IMR-90 (cell line): Measurements from ENCODE around the gene STEAP3. TPM values are rescaled to one million over a fixed set of nuclear protein-coding genes. Genes with fewer than 3 reads are reported as not detected.

Experiments used
- ATAC-seq: fragments of 200-7000 bp; cut with Tn5 transposase; 2 replicates; pipeline ENCODE4 v1.9.1; 2020; ENCODE audit warnings: low read depth, mild to moderate bottlenecking, moderate library complexity
- BruUV-seq: library from RNA; stranded (reverse); fragments of 400-500 nt; replicated peaks from 2 replicates; lab custom pipeline; 2021; lab: Mats Ljungman, UMichigan
- CTCF ChIA-PET: fragments of 300-600 bp; formaldehyde crosslinking; extraction: SDS; loops from one replicate; lab custom pipeline; 2021; ENCODE audit warnings: antibody characterized with exemption; lab: Yijun Ruan, JAX
- POLR2A ChIA-PET: fragments of 300-600 bp; sonication (Branson Sonifier 250); formaldehyde crosslinking; loops from one replicate; lab custom pipeline; 2022; ENCODE audit warnings: antibody characterized with exemption; ENCODE audit not compliant: unreplicated experiment; lab: Charles Lee
- DNase-seq: peaks from one replicate; pipeline ENCODE4 v3.0.0; 2013
- H2AFZ ChIP-seq: replicated peaks from 2 replicates; pipeline ENCODE3; 2013; ENCODE audit warnings: low read length, mild to moderate bottlenecking; ENCODE audit not compliant: poor library complexity
- H2AK5ac ChIP-seq: 2 replicates; pipeline ENCODE4 v1.6.1; 2013; ENCODE audit warnings: low read depth, low read length, inconsistent platforms
- H2AK9ac ChIP-seq: replicated peaks from 2 replicates; pipeline ENCODE3; 2013; ENCODE audit warnings: mild to moderate bottlenecking, low read depth, low read length, moderate library complexity; ENCODE audit not compliant: poor library complexity
- H2BK120ac ChIP-seq: 2 replicates; pipeline ENCODE4 v1.6.1; 2013; ENCODE audit warnings: low read depth, low read length, inconsistent platforms
- H2BK15ac ChIP-seq: 3 replicates; pipeline ENCODE4 v1.6.1; 2013; ENCODE audit warnings: low read depth, low read length, inconsistent platforms
- H2BK20ac ChIP-seq: 2 replicates; pipeline ENCODE4 v1.6.1; 2013; ENCODE audit warnings: low read depth, mild to moderate bottlenecking, inconsistent platforms, low read length, moderate library complexity
- H2BK5ac ChIP-seq: 2 replicates; pipeline ENCODE4 v1.6.1; 2013; ENCODE audit warnings: mild to moderate bottlenecking, low read depth, low read length, inconsistent platforms; ENCODE audit not compliant: poor library complexity, severe bottlenecking
- H3K14ac ChIP-seq: replicated peaks from 2 replicates; pipeline ENCODE4 v1.6.1; 2013; ENCODE audit warnings: low read depth, low read length, inconsistent platforms
- H3K18ac ChIP-seq: 2 replicates; pipeline ENCODE4 v1.6.1; 2013; ENCODE audit warnings: low read depth, low read length, control low read depth
- H3K23ac ChIP-seq: 2 replicates; pipeline ENCODE4 v1.6.1; 2013; ENCODE audit warnings: low read depth, low read length, inconsistent platforms
- H3K27ac ChIP-seq: 2 replicates; pipeline ENCODE4 v1.5.1; 2013; ENCODE audit warnings: mild to moderate bottlenecking, control low read depth, low read length; ENCODE audit not compliant: insufficient read depth
- H3K27me3 ChIP-seq: 2 replicates; pipeline ENCODE4 v1.6.1; 2013; ENCODE audit warnings: low read length; ENCODE audit not compliant: control insufficient read depth, insufficient read depth
- H3K36me3 ChIP-seq: 2 replicates; pipeline ENCODE4 v1.6.1; 2013; ENCODE audit warnings: low read length, mixed read lengths; ENCODE audit not compliant: control insufficient read depth, insufficient read depth
- H3K4ac ChIP-seq: 2 replicates; pipeline ENCODE4 v1.6.1; 2013; ENCODE audit warnings: low read depth, low read length, inconsistent platforms
- H3K4me1 ChIP-seq: 2 replicates; pipeline ENCODE4 v1.6.1; 2013; ENCODE audit warnings: low read length, mixed read lengths; ENCODE audit not compliant: control insufficient read depth, insufficient read depth
- H3K4me2 ChIP-seq: 2 replicates; pipeline ENCODE4 v1.6.1; 2013; ENCODE audit warnings: low read depth, mild to moderate bottlenecking, control low read depth, low read length, moderate library complexity
- H3K4me3 ChIP-seq: 2 replicates; pipeline ENCODE4 v1.5.1; 2013; ENCODE audit warnings: low read depth, mild to moderate bottlenecking, control low read depth, low read length, moderate library complexity; ENCODE audit not compliant: insufficient read depth
- H3K56ac ChIP-seq: 2 replicates; pipeline ENCODE4 v1.6.1; 2013; ENCODE audit warnings: low read length, inconsistent platforms; ENCODE audit not compliant: insufficient read depth; ENCODE audit errors: extremely low read depth
- H3K79me1 ChIP-seq, 2 experiments: 2 replicates each; pipeline ENCODE4 v1.6.1; 2013; ENCODE audit warnings: low read length in 2 of 2, inconsistent platforms in 1 of 2, low read depth in 1 of 2
- H3K9ac ChIP-seq: 2 replicates; pipeline ENCODE4 v1.6.1; 2013; ENCODE audit warnings: low read depth, low read length, control low read depth
- H3K9me1 ChIP-seq: 2 replicates; pipeline ENCODE4 v1.6.1; 2013; ENCODE audit warnings: low read length, inconsistent platforms; ENCODE audit not compliant: insufficient read depth
- H3K9me3 ChIP-seq: 2 replicates; pipeline ENCODE4 v1.6.1; 2013; ENCODE audit warnings: low read length; ENCODE audit not compliant: control insufficient read depth, insufficient read depth
- H4K20me1 ChIP-seq: 2 replicates; pipeline ENCODE4 v1.6.1; 2013; ENCODE audit warnings: low read length, inconsistent platforms; ENCODE audit not compliant: insufficient read depth
- H4K5ac ChIP-seq: 2 replicates; pipeline ENCODE4 v1.6.1; 2013; ENCODE audit warnings: mild to moderate bottlenecking, low read depth, low read length, control low read depth
- H4K8ac ChIP-seq, 2 experiments: 2 replicates each; pipeline ENCODE4 v1.6.1; 2013; ENCODE audit warnings: low read depth in 2 of 2, low read length in 2 of 2, control low read depth in 1 of 2, inconsistent platforms in 1 of 2
- H4K91ac ChIP-seq: 2 replicates; pipeline ENCODE4 v1.6.1; 2013; ENCODE audit warnings: low read depth, low read length, inconsistent platforms; ENCODE audit not compliant: insufficient read depth
- BHLHE40 ChIP-seq: fragments of 150-350 bp; IDR thresholded peaks from 2 replicates; pipeline ENCODE4 v1.6.1; 2016; ENCODE audit warnings: mild to moderate bottlenecking, low read depth, low read length
- CEBPB ChIP-seq: IDR thresholded peaks from 2 replicates; pipeline ENCODE4 v1.6.1; 2012; ENCODE audit warnings: low read depth, low read length, improper control_type of control experiment
- CHD1 ChIP-seq: IDR thresholded peaks from 2 replicates; pipeline ENCODE4 v1.6.1; 2012; ENCODE audit warnings: low read depth, low read length, improper control_type of control experiment
- CTCF ChIP-seq: conservative IDR thresholded peaks from 2 replicates; pipeline ENCODE4 v1.5.1; 2012; ENCODE audit warnings: mild to moderate bottlenecking, low read depth, low read length, improper control_type of control experiment
- ELK1 ChIP-seq: fragments of 150-350 bp; IDR thresholded peaks from 2 replicates; pipeline ENCODE4 v1.6.1; 2016; ENCODE audit warnings: low read depth, mild to moderate bottlenecking, low read length, moderate library complexity, borderline replicate concordance
- FOS ChIP-seq: fragments of 150-350 bp; IDR thresholded peaks from 2 replicates; pipeline ENCODE4 v1.6.1; 2016; ENCODE audit warnings: low read depth, low read length
- MAFK ChIP-seq: IDR thresholded peaks from 2 replicates; pipeline ENCODE4 v1.6.1; 2012; ENCODE audit warnings: low read depth, low read length, improper control_type of control experiment
- MAZ ChIP-seq: IDR thresholded peaks from 2 replicates; pipeline ENCODE4 v1.6.1; 2012; ENCODE audit warnings: low read depth, mild to moderate bottlenecking, low read length, improper control_type of control experiment, moderate library complexity, borderline replicate concordance
- MXI1 ChIP-seq: IDR thresholded peaks from 2 replicates; pipeline ENCODE4 v1.6.1; 2012; ENCODE audit warnings: low read depth, mild to moderate bottlenecking, low read length, moderate library complexity, borderline replicate concordance
- NFE2L2 ChIP-seq: fragments of 150-350 bp; IDR thresholded peaks from 2 replicates; pipeline ENCODE4 v1.6.1; 2016; ENCODE audit warnings: low read depth, mild to moderate bottlenecking, low read length
- POLR2A ChIP-seq: IDR thresholded peaks from 2 replicates; pipeline ENCODE4 v1.6.1; 2012; ENCODE audit warnings: mild to moderate bottlenecking, low read depth, low read length
- RAD21 ChIP-seq: IDR thresholded peaks from 2 replicates; pipeline ENCODE4 v1.6.1; 2012; ENCODE audit warnings: low read length, improper control_type of control experiment
- RCOR1 ChIP-seq: IDR thresholded peaks from 2 replicates; pipeline ENCODE4 v1.6.1; 2012; ENCODE audit warnings: mild to moderate bottlenecking, low read length, improper control_type of control experiment; ENCODE audit not compliant: insufficient replicate concordance
- RFX5 ChIP-seq: IDR thresholded peaks from 2 replicates; pipeline ENCODE4 v1.8.0; 2012; ENCODE audit warnings: low read depth, mild to moderate bottlenecking, low read length, moderate library complexity
- SMC3 ChIP-seq: fragments of 150-350 bp; IDR thresholded peaks from 2 replicates; pipeline ENCODE4 v1.6.1; 2016; ENCODE audit warnings: low read depth, mild to moderate bottlenecking, antibody characterized with exemption, low read length, moderate library complexity
- USF2 ChIP-seq: fragments of 150-350 bp; IDR thresholded peaks from 2 replicates; pipeline ENCODE4 v1.6.1; 2017; ENCODE audit warnings: mild to moderate bottlenecking, antibody characterized with exemption, low read length, low read depth
- WGBS, 2 experiments: methylation state at CpG; one replicate each; pipeline versions ENCODE4 v1.1.5 to v1.1.7; 2013; ENCODE audit warnings: missing lambda C conversion rate in 2 of 2; ENCODE audit not compliant: insufficient read length in 1 of 2; ENCODE audit errors: extremely low coverage in 2 of 2; 5-methylcytosine and 5-hydroxymethylcytosine counted together
- dilution Hi-C: fragments of 300-500 bp; cut with HindIII; formaldehyde crosslinking; loops from one replicate; pipeline ENCODE4 v1.14.3; 2018; ENCODE audit warnings: low sequenced_read_pairs; ENCODE audit not compliant: unreplicated experiment
- in situ Hi-C: fragments of 300-500 bp; cut with MboI; formaldehyde crosslinking; loops from 3 replicates; pipeline ENCODE4 v1.14.3; 2019; ENCODE audit warnings: low sequenced_read_pairs, inconsistent platforms, mixed read lengths
- intact Hi-C: fragments of 100-400 bp; cut with micrococcal nuclease; formaldehyde crosslinking; loops from 2 replicates; pipeline ENCODE4 v1.10.0; 2022
- polyA plus RNA-seq, 3 experiments: library from polyadenylated mRNA; depleted of rRNA; stranded (reverse); fragments of >200 nt; gene quantifications; 2 replicates each; pipeline ENCODE4 v1.2.3, GENCODE V29; 2012; ENCODE audit warnings: low replicate concordance in 1 of 3
- total RNA-seq: library from RNA; depleted of rRNA; stranded (reverse); fragments of >200 nt; gene quantifications from 2 replicates; pipeline ENCODE4 v1.2.3, GENCODE V29; 2012

STEAP3 gene
- total and polyA plus RNA-seq, 2 of the 4 experiments (the other 2 are of a cell fraction), result 19.4 to 43.9 TPM

GRCh38 chr2:119305497-119306195, 82.0 kb downstream of the STEAP3 start:
- Histone ChIP-seq H3K9me3 (no peaks in the 10 kb centered on the region), H2BK15ac (no peak overlapping the region), H3K79me1 (no peaks in the 10 kb centered on the region), H4K8ac (no peak overlapping the region), H2BK20ac (no peak overlapping the region), H3K9ac (no peak overlapping the region), H2AK5ac (no peak overlapping the region), H4K5ac (no peak overlapping the region), H4K20me1 (no peaks in the 10 kb centered on the region), H2AFZ (no peak overlapping the region), H3K14ac (no peak overlapping the region), H4K91ac (no peak overlapping the region), H3K4me3 (no peak overlapping the region), H3K18ac (no peak overlapping the region), H3K27ac (no peak overlapping the region), H2BK5ac (no peak overlapping the region), H3K56ac (no peak overlapping the region), H3K36me3 (no peaks in the 10 kb centered on the region), H2AK9ac (no peak overlapping the region), H3K4me1 (no peaks in the 10 kb centered on the region), H3K9me1 (no peaks in the 10 kb centered on the region), H3K23ac (no peak overlapping the region), H3K4me2 (no peak overlapping the region), H2BK120ac (no peak overlapping the region), H3K27me3 (no peaks in the 10 kb centered on the region), H3K4ac (no peak overlapping the region)
- no peak for DNase-seq
- ChIA-PET POLR2A (no interaction called here), CTCF (no interaction called here)
- WGBS, 2 experiments, result 65% methylated on average over 2 of the region's 12 CpGs; no CpG with 5 or more reads in 1 of the 2 experiments
- intact Hi-C loops (no loop called here), in situ Hi-C loops (no loop called here), dilution Hi-C loops (no loop called here)
- BruUV-seq, result no TSS peak
- TF ChIP-seq NFE2L2 (no peak), MAZ (no peak), RAD21 (no peak), CHD1 (no peak), MAFK (no peak), MXI1 (no peak), RFX5 (no peak), POLR2A (no peak), RCOR1 (no peak), USF2 (no peak), BHLHE40 (no peak), CTCF (no peak), ELK1 (no peak), SMC3 (no peak), CEBPB (no peak), FOS (no peak)
- no peak for ATAC-seq
